ENCODE measurements around the gene IMPACT. TPM values are rescaled to one million over a fixed set of nuclear protein-coding genes. Genes with fewer than 3 reads are reported as not detected.

The IMPACT gene
- total RNA-seq, 1 experiment from 2014 or later = 29.0 TPM

- intact Hi-C loops (cut with micrococcal nuclease; ENCODE audit: unreplicated experiment) = no loop called here
- H3K9me2 ChIP-seq (ENCODE audit: insufficient read depth) = no peaks in the 10 kb centered on the region
- BruUV-seq (replicated peaks) = no TSS peak
- no peaks in the 10 kb centered on the region for H3K36me3 ChIP-seq (ENCODE audit: low read depth)
- DNase-seq = no peak
- no peak overlapping the region for H3K27ac ChIP-seq
- no peak overlapping the region for H3K4me2 ChIP-seq
- H3K9me3 ChIP-seq (ENCODE audit: insufficient read depth, low read depth) = no peaks in the 10 kb centered on the region
- no peaks in the 10 kb centered on the region for H3K79me2 ChIP-seq (ENCODE audit: low read depth)
- H3K4me1 ChIP-seq (replicated peaks; ENCODE audit: insufficient read depth) = no peaks in the 10 kb centered on the region
- no peaks in the 10 kb centered on the region for H4K20me1 ChIP-seq (ENCODE audit: insufficient read depth)
- CTCF ChIA-PET = no interaction called here
- H2AFZ ChIP-seq = no peak overlapping the region
- no peak for TF ChIP-seq CTCF (conservative IDR thresholded peaks at IDR 0.05)
- no peak for TF ChIP-seq EZH2 (IDR thresholded peaks at IDR 0.05; ENCODE audit: low read depth)
- H3K4me3 ChIP-seq = no peak overlapping the region
- no peaks in the 10 kb centered on the region for H3F3A ChIP-seq (ENCODE audit: insufficient read depth, low read depth)
- H3K27me3 ChIP-seq (ENCODE audit: insufficient read depth, low read depth) = no peaks in the 10 kb centered on the region
- POLR2A ChIA-PET (ENCODE audit: unreplicated experiment) = no interaction called here
Measured at GRCh38 chr18:24475926-24476589, 49.6 kb downstream of the IMPACT start.

GRCh38 chr18:24479371-24479770 is 52.9 kb downstream of the IMPACT start:
- Histone ChIP-seq H2AFZ (no peak overlapping the region), H4K20me1 (ENCODE audit: insufficient read depth) (no peaks in the 10 kb centered on the region), H3K79me2 (ENCODE audit: low read depth) (no peaks in the 10 kb centered on the region), H3F3A (ENCODE audit: insufficient read depth, low read depth) (no peaks in the 10 kb centered on the region), H3K36me3 (ENCODE audit: low read depth) (no peaks in the 10 kb centered on the region), H3K4me2 (no peak overlapping the region), H3K4me3 (no peak overlapping the region), H3K4me1 (replicated peaks; ENCODE audit: insufficient read depth) (no peaks in the 10 kb centered on the region), H3K9me2 (ENCODE audit: insufficient read depth) (no peaks in the 10 kb centered on the region), H3K9me3 (ENCODE audit: insufficient read depth, low read depth) (no peaks in the 10 kb centered on the region), H3K27me3 (ENCODE audit: insufficient read depth, low read depth) (no peaks in the 10 kb centered on the region), H3K27ac (no peak overlapping the region)
- TF ChIP-seq EZH2 (IDR thresholded peaks at IDR 0.05; ENCODE audit: low read depth) (no peak), CTCF (conservative IDR thresholded peaks at IDR 0.05) (no peak)
- DNase-seq = no peak
- CTCF ChIA-PET = no interaction called here
- intact Hi-C loops (cut with micrococcal nuclease; ENCODE audit: unreplicated experiment) = no loop called here
- POLR2A ChIA-PET (ENCODE audit: unreplicated experiment) = no interaction called here
- no TSS peak for BruUV-seq (replicated peaks)

GRCh38 chr18:24482821-24483220 is 56.4 kb downstream of the IMPACT start:
- no peaks in the 10 kb centered on the region for H3K9me3 ChIP-seq (ENCODE audit: insufficient read depth, low read depth)
- H3K36me3 ChIP-seq (ENCODE audit: low read depth) = no peaks in the 10 kb centered on the region
- H3K4me2 ChIP-seq = no peak overlapping the region
- H3K4me1 ChIP-seq (replicated peaks; ENCODE audit: insufficient read depth) = no peaks in the 10 kb centered on the region
- no peak for DNase-seq
- no TSS peak for BruUV-seq (replicated peaks)
- TF ChIP-seq CTCF (conservative IDR thresholded peaks at IDR 0.05) (no peak), EZH2 (IDR thresholded peaks at IDR 0.05; ENCODE audit: low read depth) (no peak)
- H3K79me2 ChIP-seq (ENCODE audit: low read depth) = no peaks in the 10 kb centered on the region
- H3K4me3 ChIP-seq = no peak overlapping the region
- H2AFZ ChIP-seq = no peak overlapping the region
- no peaks in the 10 kb centered on the region for H3K9me2 ChIP-seq (ENCODE audit: insufficient read depth)
- H3K27me3 ChIP-seq (ENCODE audit: insufficient read depth, low read depth) = no peaks in the 10 kb centered on the region
- no peaks in the 10 kb centered on the region for H4K20me1 ChIP-seq (ENCODE audit: insufficient read depth)
- no peaks in the 10 kb centered on the region for H3F3A ChIP-seq (ENCODE audit: insufficient read depth, low read depth)
- POLR2A ChIA-PET (ENCODE audit: unreplicated experiment) = no interaction called here
- intact Hi-C loops (cut with micrococcal nuclease; ENCODE audit: unreplicated experiment) = loop anchor here (10.0 kb wide), 1 partner anchor 308 kb away; no protein-coding TSS in a partner anchor
- CTCF ChIA-PET = no interaction called here
- no peak overlapping the region for H3K27ac ChIP-seq
